Activated T-cell treated with anti-CD3 and anti-CD28 coated beads, Interleukin-2, amount 50 U/mL, for 24 hours (primary cell): ENCODE results near the gene TGFB2.
A peak's percentile ranks its signal among the peaks of the same experiment; 100 is the strongest.

Experiments
- DNase-seq: peaks from one replicate; pipeline ENCODE4 v3.0.0-alpha.2; 2020
- H3K27ac Mint-ChIP-seq: 2 replicates; pipeline ENCODE4 v1.8.0; 2020; ENCODE audit warnings: mild to moderate bottlenecking, mixed read lengths
- H3K27me3 Mint-ChIP-seq: 2 replicates; pipeline ENCODE4 v1.8.0; 2020; ENCODE audit warnings: mixed read lengths
- H3K36me3 Mint-ChIP-seq: 2 replicates; pipeline ENCODE4 v1.8.0; 2020; ENCODE audit warnings: low read depth, mixed read lengths
- H3K4me1 Mint-ChIP-seq: 2 replicates; pipeline ENCODE4 v1.8.0; 2020; ENCODE audit warnings: low read depth, mixed read lengths
- H3K4me3 Mint-ChIP-seq: 2 replicates; pipeline ENCODE4 v1.8.0; 2020; ENCODE audit warnings: mild to moderate bottlenecking, moderate library complexity, mixed read lengths
- H3K9me3 Mint-ChIP-seq: 2 replicates; pipeline ENCODE4 v1.8.0; 2020; ENCODE audit warnings: mixed read lengths

TGFB2 gene

GRCh38 chr1:218344814-218345672, at the start of gene TGFB2:
TSS of gene TGFB2 (plus strand) at chr1:218345336. CDS start at chr1:218346702, 1,366 bp downstream.
- no peak within 1 kb of the TSS for H3K4me3 Mint-ChIP-seq

GRCh38 chr1:218296162-218296561, 49.0 kb upstream of the TGFB2 start:
- DNase-seq, result no peak
- H3K9me3 Mint-ChIP-seq, result no peaks in the 10 kb centered on the region
- H3K27ac Mint-ChIP-seq, result no peak overlapping the region
- peaks cover 59% of the 10 kb centered on the region for H3K36me3 Mint-ChIP-seq
- H3K4me1 Mint-ChIP-seq, result peaks cover 40% of the 10 kb centered on the region
- no peak overlapping the region for H3K4me3 Mint-ChIP-seq
- no peaks in the 10 kb centered on the region for H3K27me3 Mint-ChIP-seq

More at GRCh38 chr1:218344814-218345672, at the start of gene TGFB2:
- H3K27ac Mint-ChIP-seq, result no peak within 1 kb of the TSS
- peaks cover 20% of the 10 kb centered on the region for H3K4me1 Mint-ChIP-seq
- H3K36me3 Mint-ChIP-seq, result peaks cover 7% of the 10 kb centered on the region
- peak; percentile 42 for DNase-seq
- H3K27me3 Mint-ChIP-seq, result peaks cover 17% of the 10 kb centered on the region
- no peaks in the 10 kb centered on the region for H3K9me3 Mint-ChIP-seq

DNA sequence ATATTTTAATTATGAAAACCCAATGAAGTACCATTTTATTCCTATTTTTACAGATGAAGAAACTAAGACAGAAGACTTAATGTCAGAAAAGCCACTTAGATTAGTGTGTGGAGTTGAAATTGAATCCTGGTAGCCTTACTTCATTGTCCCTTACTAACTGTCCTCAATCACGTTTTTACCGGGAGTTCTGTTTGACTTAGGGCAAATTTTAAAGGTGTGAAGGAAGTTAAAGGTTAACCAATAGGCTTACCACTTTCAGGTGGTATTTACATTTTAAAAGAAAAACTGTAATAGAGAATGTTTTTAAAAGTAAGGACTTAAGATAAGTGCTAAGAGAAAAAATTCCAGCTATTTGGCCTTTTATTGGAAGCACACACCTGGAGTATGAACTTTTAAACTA, 47.7 kb upstream of the TGFB2 start:
- H3K4me3 Mint-ChIP-seq, result no peak overlapping the region
- no peaks in the 10 kb centered on the region for H3K27me3 Mint-ChIP-seq
- peaks cover 68% of the 10 kb centered on the region for H3K36me3 Mint-ChIP-seq
- DNase-seq, result no peak
- H3K9me3 Mint-ChIP-seq, result no peaks in the 10 kb centered on the region
- H3K4me1 Mint-ChIP-seq, result peaks cover 44% of the 10 kb centered on the region
- no peak overlapping the region for H3K27ac Mint-ChIP-seq

GRCh38 chr1:218297867-218298266, 47.3 kb upstream of the TGFB2 start:
- peaks cover 48% of the 10 kb centered on the region for H3K4me1 Mint-ChIP-seq
- H3K27ac Mint-ChIP-seq, result no peak overlapping the region
- no peaks in the 10 kb centered on the region for H3K9me3 Mint-ChIP-seq
- DNase-seq, result no peak
- no peak overlapping the region for H3K4me3 Mint-ChIP-seq
- no peaks in the 10 kb centered on the region for H3K27me3 Mint-ChIP-seq
- peaks cover 69% of the 10 kb centered on the region for H3K36me3 Mint-ChIP-seq

- Mint-ChIP-seq H3K4me3 (no peak overlapping the region), H3K9me3 (no peaks in the 10 kb centered on the region), H3K36me3 (peaks cover 71% of the 10 kb centered on the region), H3K27ac (no peak overlapping the region), H3K27me3 (no peaks in the 10 kb centered on the region), H3K4me1 (peaks cover 51% of the 10 kb centered on the region)
- no peak for DNase-seq
These were observed 46.7 kb upstream of the TGFB2 start for GRCh38 chr1:218298398-218298797.

GRCh38 chr1:218299416-218299815, 45.7 kb upstream of the TGFB2 start:
- Mint-ChIP-seq H3K9me3 (no peaks in the 10 kb centered on the region), H3K36me3 (peaks cover 70% of the 10 kb centered on the region), H3K27ac (no peak overlapping the region), H3K27me3 (no peaks in the 10 kb centered on the region), H3K4me3 (no peak overlapping the region), H3K4me1 (peaks cover 49% of the 10 kb centered on the region)
- DNase-seq, result no peak

GRCh38 chr1:218301217-218301616, 43.9 kb upstream of the TGFB2 start:
- no peaks in the 10 kb centered on the region for H3K9me3 Mint-ChIP-seq
- H3K4me1 Mint-ChIP-seq, result peaks cover 46% of the 10 kb centered on the region
- no peak for DNase-seq
- H3K27ac Mint-ChIP-seq, result no peak overlapping the region
- H3K27me3 Mint-ChIP-seq, result no peaks in the 10 kb centered on the region
- no peak overlapping the region for H3K4me3 Mint-ChIP-seq
- H3K36me3 Mint-ChIP-seq, result peaks cover 71% of the 10 kb centered on the region

DNA sequence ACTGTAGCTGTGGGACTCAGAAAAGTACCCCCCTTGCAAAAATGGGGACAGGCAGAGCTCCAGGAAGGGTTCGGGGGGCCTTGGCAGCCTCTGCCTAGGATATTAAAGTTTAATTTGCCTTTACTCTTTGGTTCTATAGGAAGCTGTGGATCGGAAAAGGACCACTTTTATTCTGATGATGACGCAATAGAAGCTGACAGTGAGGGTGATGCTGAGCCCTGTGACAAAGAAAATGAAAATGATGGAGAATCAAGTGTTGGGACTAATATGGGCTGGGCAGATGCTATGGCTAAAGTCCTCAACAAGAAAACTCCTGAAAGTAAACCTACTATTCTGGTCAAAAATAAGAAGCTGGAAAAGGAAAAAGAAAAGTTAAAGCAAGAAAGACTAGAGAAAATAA, 43.0 kb upstream of the TGFB2 start:
- H3K4me3 Mint-ChIP-seq, result no peak overlapping the region
- DNase-seq, result no peak
- no peaks in the 10 kb centered on the region for H3K27me3 Mint-ChIP-seq
- H3K4me1 Mint-ChIP-seq, result peaks cover 40% of the 10 kb centered on the region
- no peaks in the 10 kb centered on the region for H3K9me3 Mint-ChIP-seq
- H3K27ac Mint-ChIP-seq, result no peak overlapping the region
- peaks cover 70% of the 10 kb centered on the region for H3K36me3 Mint-ChIP-seq

- Mint-ChIP-seq H3K4me3 (no peak overlapping the region), H3K9me3 (no peaks in the 10 kb centered on the region), H3K27me3 (no peaks in the 10 kb centered on the region), H3K4me1 (peaks cover 34% of the 10 kb centered on the region), H3K27ac (no peak overlapping the region), H3K36me3 (peaks cover 76% of the 10 kb centered on the region)
- no peak for DNase-seq
These were observed 41.8 kb upstream of the TGFB2 start for GRCh38 chr1:218303176-218303879.

GRCh38 chr1:218304281-218305039, 40.7 kb upstream of the TGFB2 start:
- H3K4me1 Mint-ChIP-seq, result peaks cover 25% of the 10 kb centered on the region
- no peak overlapping the region for H3K27ac Mint-ChIP-seq
- H3K36me3 Mint-ChIP-seq, result peaks cover 82% of the 10 kb centered on the region
- no peaks in the 10 kb centered on the region for H3K9me3 Mint-ChIP-seq
- no peak for DNase-seq
- no peak overlapping the region for H3K4me3 Mint-ChIP-seq
- H3K27me3 Mint-ChIP-seq, result no peaks in the 10 kb centered on the region

GRCh38 chr1:218305472-218306064, 39.6 kb upstream of the TGFB2 start:
- DNase-seq, result no peak
- Mint-ChIP-seq H3K4me3 (no peak overlapping the region), H3K27ac (no peak overlapping the region), H3K27me3 (no peaks in the 10 kb centered on the region), H3K4me1 (peaks cover 22% of the 10 kb centered on the region), H3K9me3 (no peaks in the 10 kb centered on the region), H3K36me3 (peaks cover 86% of the 10 kb centered on the region)

DNA sequence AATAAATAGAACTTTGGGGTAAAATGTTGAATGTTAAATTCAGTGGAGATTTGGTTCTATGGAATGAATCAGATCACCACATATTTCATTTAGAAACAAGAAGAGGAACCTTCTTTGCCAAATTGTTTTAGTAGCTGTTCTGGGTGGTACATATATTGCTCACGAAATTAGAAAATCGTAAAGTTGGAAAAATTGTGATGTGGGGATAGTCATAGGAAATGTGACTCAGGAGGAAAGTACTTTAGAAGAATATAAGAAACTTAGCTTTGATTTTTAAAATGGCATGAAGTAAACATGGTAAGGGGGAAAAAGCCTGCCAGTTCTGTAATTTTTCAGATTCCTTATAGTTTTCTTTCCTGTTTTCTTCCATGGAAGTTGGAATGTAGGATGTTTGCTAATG, 32.6 kb upstream of the TGFB2 start:
- peaks cover 75% of the 10 kb centered on the region for H3K36me3 Mint-ChIP-seq
- no peaks in the 10 kb centered on the region for H3K27me3 Mint-ChIP-seq
- DNase-seq, result no peak
- peaks cover 11% of the 10 kb centered on the region for H3K4me1 Mint-ChIP-seq
- H3K9me3 Mint-ChIP-seq, result no peaks in the 10 kb centered on the region
- no peak overlapping the region for H3K27ac Mint-ChIP-seq
- no peak overlapping the region for H3K4me3 Mint-ChIP-seq

- no peaks in the 10 kb centered on the region for H3K27me3 Mint-ChIP-seq
- peaks cover 74% of the 10 kb centered on the region for H3K36me3 Mint-ChIP-seq
- peaks cover 11% of the 10 kb centered on the region for H3K4me1 Mint-ChIP-seq
- no peak overlapping the region for H3K4me3 Mint-ChIP-seq
- H3K27ac Mint-ChIP-seq, result no peak overlapping the region
- no peak for DNase-seq
- no peaks in the 10 kb centered on the region for H3K9me3 Mint-ChIP-seq
These were observed 30.8 kb upstream of the TGFB2 start for GRCh38 chr1:218314316-218314715.

DNA sequence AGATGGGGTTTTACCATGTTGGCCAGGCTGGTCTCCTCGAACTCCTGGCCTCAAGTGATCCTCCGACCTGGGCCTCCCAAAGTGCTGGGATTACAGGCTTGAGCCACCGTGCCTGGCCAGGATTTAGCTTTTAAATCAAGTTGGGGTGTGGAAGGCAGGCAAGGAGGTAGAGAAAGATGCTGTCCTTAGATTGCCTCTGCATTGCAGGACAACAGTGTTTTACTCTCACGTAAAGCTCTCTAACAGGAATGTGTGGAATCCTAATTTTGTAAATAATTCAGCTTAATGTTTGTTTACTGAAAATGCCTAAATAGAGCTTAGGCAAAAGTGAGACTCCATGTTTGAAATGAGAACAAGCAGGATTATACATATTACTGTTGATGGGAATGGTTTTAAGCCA, 29.5 kb upstream of the TGFB2 start:
- Mint-ChIP-seq H3K4me3 (no peak overlapping the region), H3K27ac (no peak overlapping the region), H3K9me3 (no peaks in the 10 kb centered on the region), H3K36me3 (peaks cover 74% of the 10 kb centered on the region), H3K27me3 (no peaks in the 10 kb centered on the region), H3K4me1 (peaks cover 11% of the 10 kb centered on the region)
- no peak for DNase-seq
